ENCODE data around the gene CEP152. TPM values are rescaled to one million over a fixed set of nuclear protein-coding genes. Genes with fewer than 3 reads are reported as not detected.

Gene CEP152
- total and polyA plus RNA-seq, 9 of the 15 experiments (the other 6 are each of a cell fraction or from before 2014, with no cell fraction given), result 9.9 to 43.0 (median 23.6) TPM

DNA sequence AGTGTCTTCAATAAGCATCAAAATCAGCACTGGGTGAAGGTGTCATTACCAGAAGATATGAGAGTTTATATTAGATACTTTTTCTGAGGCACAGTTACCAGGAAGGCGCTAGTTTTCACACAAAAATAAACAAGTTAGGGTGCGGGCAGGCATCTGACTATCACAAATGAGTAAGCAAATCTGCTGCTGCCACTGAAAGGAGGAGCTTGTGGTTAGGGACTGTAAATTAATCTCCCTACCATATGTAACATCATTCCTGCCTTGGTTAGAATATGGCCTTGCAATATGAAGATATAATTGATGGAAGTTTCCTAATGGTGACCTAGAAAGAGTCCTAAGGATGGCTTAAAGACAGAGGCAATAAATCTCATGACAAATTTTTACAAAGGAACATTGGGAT is 47.5 kb upstream of the CEP152 start (continued):
- TF ChIP-seq MGA (IDR thresholded peaks at IDR 0.05) (no peak), RBBP5 (IDR thresholded peaks at IDR 0.05; ENCODE audit: borderline replicate concordance, insufficient read depth, low read length, poor library complexity, severe bottlenecking) (no peak), FOXA3 (CRISPR knock-in tag; conservative IDR thresholded peaks at IDR 0.05 in 1 of 2, IDR thresholded peaks at IDR 0.05 in 1 of 2) (no peak), TEAD4 (IDR thresholded peaks at IDR 0.05; ENCODE audit: low read length) (peak; percentile 72), TEAD4 (CRISPR knock-in tag; IDR thresholded peaks at IDR 0.05; ENCODE audit: borderline replicate concordance) (no peak), ZNF24 (IDR thresholded peaks at IDR 0.05) (no peak), RFX1 (IDR thresholded peaks at IDR 0.05) (no peak), LEF1 (IDR thresholded peaks at IDR 0.05) (peak; percentile 55; the same call in 1 of the 2 replicates)
- TF ChIP-seq, protein P1, sequence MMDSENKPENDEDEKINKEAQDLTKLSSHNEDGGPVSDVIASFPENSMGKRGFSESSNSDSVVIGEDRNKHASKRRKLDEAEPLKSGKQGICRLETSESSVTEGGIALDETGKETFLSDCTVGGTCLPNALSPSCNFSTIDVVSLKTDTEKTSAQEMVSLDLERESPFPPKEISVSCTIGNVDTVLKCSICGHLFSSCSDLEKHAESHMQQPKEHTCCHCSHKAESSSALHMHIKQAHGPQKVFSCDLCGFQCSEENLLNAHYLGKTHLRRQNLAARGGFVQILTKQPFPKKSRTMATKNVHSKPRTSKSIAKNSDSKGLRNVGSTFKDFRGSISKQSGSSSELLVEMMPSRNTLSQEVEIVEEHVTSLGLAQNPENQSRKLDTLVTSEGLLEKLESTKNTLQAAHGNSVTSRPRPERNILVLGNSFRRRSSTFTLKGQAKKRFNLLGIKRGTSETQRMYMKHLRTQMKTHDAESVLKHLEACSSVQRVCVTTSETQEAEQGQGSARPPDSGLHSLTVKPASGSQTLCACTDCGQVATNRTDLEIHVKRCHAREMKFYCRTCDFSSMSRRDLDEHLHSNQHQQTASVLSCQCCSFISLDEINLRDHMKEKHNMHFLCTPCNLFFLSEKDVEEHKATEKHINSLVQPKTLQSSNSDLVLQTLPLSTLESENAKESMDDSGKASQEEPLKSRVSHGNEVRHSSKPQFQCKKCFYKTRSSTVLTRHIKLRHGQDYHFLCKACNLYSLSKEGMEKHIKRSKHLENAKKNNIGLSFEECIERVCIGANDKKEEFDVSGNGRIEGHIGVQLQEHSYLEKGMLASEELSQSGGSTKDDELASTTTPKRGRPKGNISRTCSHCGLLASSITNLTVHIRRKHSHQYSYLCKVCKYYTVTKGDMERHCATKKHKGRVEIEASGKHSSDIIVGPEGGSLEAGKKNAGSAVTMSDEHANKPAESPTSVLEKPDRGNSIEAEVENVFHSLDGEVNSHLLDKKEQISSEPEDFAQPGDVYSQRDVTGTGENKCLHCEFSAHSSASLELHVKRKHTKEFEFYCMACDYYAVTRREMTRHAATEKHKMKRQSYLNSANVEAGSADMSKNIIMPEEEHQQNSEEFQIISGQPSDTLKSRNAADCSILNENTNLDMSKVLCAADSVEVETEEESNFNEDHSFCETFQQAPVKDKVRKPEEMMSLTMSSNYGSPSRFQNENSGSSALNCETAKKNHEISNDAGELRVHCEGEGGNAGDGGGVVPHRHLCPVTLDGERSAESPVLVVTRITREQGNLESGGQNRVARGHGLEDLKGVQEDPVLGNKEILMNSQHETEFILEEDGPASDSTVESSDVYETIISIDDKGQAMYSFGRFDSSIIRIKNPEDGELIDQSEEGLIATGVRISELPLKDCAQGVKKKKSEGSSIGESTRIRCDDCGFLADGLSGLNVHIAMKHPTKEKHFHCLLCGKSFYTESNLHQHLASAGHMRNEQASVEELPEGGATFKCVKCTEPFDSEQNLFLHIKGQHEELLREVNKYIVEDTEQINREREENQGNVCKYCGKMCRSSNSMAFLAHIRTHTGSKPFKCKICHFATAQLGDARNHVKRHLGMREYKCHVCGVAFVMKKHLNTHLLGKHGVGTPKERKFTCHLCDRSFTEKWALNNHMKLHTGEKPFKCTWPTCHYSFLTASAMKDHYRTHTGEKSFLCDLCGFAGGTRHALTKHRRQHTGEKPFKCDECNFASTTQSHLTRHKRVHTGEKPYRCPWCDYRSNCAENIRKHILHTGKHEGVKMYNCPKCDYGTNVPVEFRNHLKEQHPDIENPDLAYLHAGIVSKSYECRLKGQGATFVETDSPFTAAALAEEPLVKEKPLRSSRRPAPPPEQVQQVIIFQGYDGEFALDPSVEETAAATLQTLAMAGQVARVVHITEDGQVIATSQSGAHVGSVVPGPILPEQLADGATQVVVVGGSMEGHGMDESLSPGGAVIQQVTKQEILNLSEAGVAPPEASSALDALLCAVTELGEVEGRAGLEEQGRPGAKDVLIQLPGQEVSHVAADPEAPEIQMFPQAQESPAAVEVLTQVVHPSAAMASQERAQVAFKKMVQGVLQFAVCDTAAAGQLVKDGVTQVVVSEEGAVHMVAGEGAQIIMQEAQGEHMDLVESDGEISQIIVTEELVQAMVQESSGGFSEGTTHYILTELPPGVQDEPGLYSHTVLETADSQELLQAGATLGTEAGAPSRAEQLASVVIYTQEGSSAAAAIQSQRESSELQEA (IDR thresholded peaks at IDR 0.05; ENCODE audit: low read depth), result no peak
